ENCODE measurements around the gene ADAMTS12.

ADAMTS12 gene

DNA sequence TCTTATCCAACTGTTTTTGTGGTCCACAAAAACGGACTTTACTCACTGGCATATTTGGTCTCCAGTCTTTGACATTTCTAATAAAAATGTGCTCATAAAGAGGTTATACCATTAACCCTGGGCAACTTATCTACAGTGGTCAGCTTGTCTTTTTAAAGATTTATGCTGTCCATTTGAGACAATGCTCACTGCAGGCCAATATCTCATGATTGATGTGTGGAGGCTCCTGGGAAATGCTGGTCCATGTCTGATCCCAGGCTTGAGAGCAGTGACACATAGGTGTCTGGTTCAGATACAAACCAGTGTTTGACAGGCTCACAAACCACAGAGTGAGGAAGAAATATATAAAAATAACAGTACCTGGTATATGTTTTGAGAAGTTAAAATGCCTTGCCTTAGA is 270.3 kb downstream of the ADAMTS12 start:
- DNase-seq (ENCODE audit: low read depth), result no peak
- TF ChIP-seq CTCF (IDR thresholded peaks at IDR 0.05; ENCODE audit: low read depth, low read length, missing control alignments), result no peak
- no peak overlapping the region for H3K4me3 ChIP-seq (ENCODE audit: low read depth, low read length)

- TF ChIP-seq CTCF (IDR thresholded peaks at IDR 0.05; ENCODE audit: low read depth, low read length, missing control alignments), result no peak
- H3K4me3 ChIP-seq (ENCODE audit: low read depth, low read length), result no peak overlapping the region
- DNase-seq (ENCODE audit: low read depth), result no peak
Measured at GRCh38 chr5:33614039-33614438, 277.8 kb downstream of the ADAMTS12 start.

DNA sequence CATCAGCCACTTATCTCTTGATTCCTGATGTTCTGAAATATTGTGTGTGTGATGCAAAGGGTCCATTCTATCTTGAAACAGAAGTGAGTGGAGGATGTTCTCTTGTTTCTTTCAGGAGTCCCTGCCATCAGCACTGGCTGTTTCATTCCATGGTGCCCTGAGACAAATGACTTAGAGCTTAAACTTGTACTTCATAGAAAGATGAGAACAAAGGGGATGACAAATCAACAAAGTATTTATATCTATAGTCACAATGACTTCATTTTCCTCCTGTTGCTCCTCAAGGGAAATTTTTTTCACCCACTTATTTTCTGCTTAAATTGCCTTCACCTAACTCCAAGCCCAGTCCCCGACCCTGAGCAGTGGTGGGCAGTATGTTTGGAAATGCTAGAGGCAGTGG is 279.4 kb downstream of the ADAMTS12 start:
- no peak for DNase-seq (ENCODE audit: low read depth)
- H3K4me3 ChIP-seq (ENCODE audit: low read depth, low read length), result no peak overlapping the region
- TF ChIP-seq CTCF (IDR thresholded peaks at IDR 0.05; ENCODE audit: low read depth, low read length, missing control alignments), result no peak

DNA sequence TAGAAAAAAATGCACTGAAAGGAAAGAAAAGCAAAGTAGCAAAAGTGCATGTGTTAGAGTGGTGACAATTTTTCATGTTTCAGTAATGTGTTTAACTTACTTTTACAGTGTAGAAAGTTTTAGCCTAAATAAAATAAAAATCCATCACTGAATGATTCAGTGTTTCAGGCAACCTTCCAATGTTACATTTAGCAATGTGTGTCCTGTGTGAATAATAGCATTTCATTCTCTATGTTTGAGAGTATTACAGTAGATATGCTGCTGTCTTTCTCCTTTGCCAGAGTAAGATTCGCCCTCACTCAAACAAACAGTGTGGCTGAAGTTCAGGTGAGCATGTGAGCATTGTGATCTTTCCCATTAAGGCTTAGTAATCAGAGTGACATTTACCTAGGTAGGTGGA is 279.9 kb downstream of the ADAMTS12 start:
- no peak overlapping the region for H3K4me3 ChIP-seq (ENCODE audit: low read depth, low read length)
- TF ChIP-seq CTCF (IDR thresholded peaks at IDR 0.05; ENCODE audit: low read depth, low read length, missing control alignments), result no peak
- DNase-seq (ENCODE audit: low read depth), result no peak

DNA sequence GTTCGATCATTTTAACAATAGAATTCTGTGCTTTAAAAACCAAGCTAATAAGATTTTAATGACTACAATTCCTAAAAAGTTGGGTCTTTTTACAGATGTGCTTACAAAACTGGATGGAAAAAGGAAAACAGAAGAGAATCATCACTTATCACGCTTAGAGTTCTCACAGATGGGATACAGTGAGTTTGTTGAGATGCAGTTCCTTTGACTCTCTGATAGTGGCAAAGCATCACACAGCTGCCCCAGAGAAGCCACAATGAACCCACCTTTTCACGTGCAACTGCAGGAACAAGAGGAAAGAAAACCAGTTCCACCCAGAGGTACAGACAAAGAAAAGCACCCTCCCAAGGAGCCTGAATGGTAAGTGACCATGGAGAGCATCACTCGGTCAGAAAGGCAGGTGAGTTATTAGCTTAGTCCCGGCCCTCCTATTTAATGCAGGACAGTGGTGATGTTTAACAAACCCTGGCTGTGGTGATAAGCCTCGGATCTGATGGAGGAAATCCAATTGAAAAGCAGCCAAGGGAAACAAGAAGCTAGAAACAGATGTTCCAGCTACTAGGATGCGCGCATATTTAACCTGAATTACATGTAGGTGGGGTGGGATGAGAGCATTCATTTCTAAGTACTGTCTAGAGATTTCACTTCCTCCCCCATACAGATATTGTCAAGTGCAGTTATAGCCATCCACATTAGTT is 283.3 kb downstream of the ADAMTS12 start:
- no peak for DNase-seq (ENCODE audit: low read depth)
- TF ChIP-seq CTCF (IDR thresholded peaks at IDR 0.05; ENCODE audit: low read depth, low read length, missing control alignments), result no peak
- H3K4me3 ChIP-seq (ENCODE audit: low read depth, low read length), result no peak overlapping the region

DNA sequence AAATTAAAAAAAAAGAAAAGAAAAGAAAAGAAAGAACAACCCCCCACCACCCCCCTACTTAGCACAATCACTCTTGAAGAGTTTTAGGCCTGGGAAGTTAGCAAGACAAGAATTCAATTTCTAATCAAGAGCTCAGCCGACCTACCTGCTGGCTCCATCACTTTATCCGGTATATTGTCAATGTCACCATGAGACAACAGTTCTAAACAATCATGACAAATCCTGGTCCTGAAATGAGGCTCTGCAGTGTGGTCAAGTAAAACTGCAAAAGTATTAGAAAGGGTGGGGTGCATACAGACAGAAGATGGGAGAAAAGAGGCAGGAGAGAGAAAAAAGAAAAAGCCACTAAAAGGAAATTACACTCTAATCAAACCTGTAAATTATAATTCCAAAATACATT is 287.3 kb downstream of the ADAMTS12 start:
- TF ChIP-seq CTCF (IDR thresholded peaks at IDR 0.05; ENCODE audit: low read depth, low read length, missing control alignments), result no peak
- no peak for DNase-seq (ENCODE audit: low read depth)
- H3K4me3 ChIP-seq (ENCODE audit: low read depth, low read length), result no peak overlapping the region

DNA sequence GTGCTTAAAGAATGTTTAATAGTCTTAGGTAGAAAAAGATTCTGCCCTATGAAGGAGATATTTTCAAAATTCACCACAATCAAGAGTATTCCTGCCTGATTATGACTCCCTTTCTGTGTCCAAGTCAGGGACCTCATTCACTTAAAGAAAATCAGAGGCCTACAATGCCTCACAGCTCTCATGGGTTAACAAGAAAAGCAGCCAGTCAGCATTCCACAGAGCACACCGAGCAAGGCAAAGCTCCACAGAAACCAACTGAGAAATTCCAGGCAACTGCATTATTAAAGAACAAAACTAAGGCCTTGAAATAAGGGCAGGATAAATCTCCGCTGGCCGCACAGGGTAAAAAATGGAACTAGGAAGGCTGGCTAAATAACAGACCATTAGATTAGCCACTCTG is 289.9 kb downstream of the ADAMTS12 start:
- DNase-seq (ENCODE audit: low read depth), result no peak
- H3K4me3 ChIP-seq (ENCODE audit: low read depth, low read length), result no peak overlapping the region
- TF ChIP-seq CTCF (IDR thresholded peaks at IDR 0.05; ENCODE audit: low read depth, low read length, missing control alignments), result no peak
